ENCODE data around the gene SMIM36. TPM values are rescaled to one million over a fixed set of nuclear protein-coding genes. Genes with fewer than 3 reads are reported as not detected.

Gene SMIM36
- total RNA-seq, 1 experiment from 2014 or later: not detected

- H3K4me1 Mint-ChIP-seq: peaks cover 29% of the 10 kb centered on the region
- DNase-seq (ENCODE audit: low spot score) (no peak), ATAC-seq (no peak)
- H3K9me3 Mint-ChIP-seq: no peaks in the 10 kb centered on the region
- ChIA-PET CTCF (interaction anchor here (1.4 kb wide), 1 partner anchor 60 kb away, joined by 3 read pairs; no protein-coding TSS in a partner anchor), POLR2A (no interaction called here)
- no peaks in the 10 kb centered on the region for H3K27me3 Mint-ChIP-seq (ENCODE audit: low read depth)
- no peak overlapping the region for H3K27ac Mint-ChIP-seq
- TF ChIP-seq ZNF396 (CRISPR knock-in tag; IDR thresholded peaks at IDR 0.05; ENCODE audit: borderline replicate concordance) (no peak), GABPB1 (CRISPR knock-in tag; IDR thresholded peaks at IDR 0.05) (peak; percentile 31; the same call in 1 of the 2 replicates), NFYB (CRISPR knock-in tag; conservative IDR thresholded peaks at IDR 0.05; ENCODE audit: low read depth) (no peak), E2F1 (CRISPR knock-in tag; IDR thresholded peaks at IDR 0.05) (no peak)
- H3K36me3 Mint-ChIP-seq: peaks cover 25% of the 10 kb centered on the region
- H3K4me3 Mint-ChIP-seq: no peak overlapping the region
These were observed 93.6 kb downstream of the SMIM36 start for GRCh38 chr17:55417411-55418268.

GRCh38 chr17:55416470-55417052 is 94.7 kb downstream of the SMIM36 start:
- ChIA-PET CTCF (interaction anchor here (1.4 kb wide), 1 partner anchor 59 kb away, joined by 3 read pairs; no protein-coding TSS in a partner anchor), POLR2A (no interaction called here)
- H3K36me3 Mint-ChIP-seq: peaks cover 30% of the 10 kb centered on the region
- no peaks in the 10 kb centered on the region for H3K9me3 Mint-ChIP-seq
- H3K4me1 Mint-ChIP-seq: peaks cover 26% of the 10 kb centered on the region
- no peak overlapping the region for H3K27ac Mint-ChIP-seq
- no peak overlapping the region for H3K4me3 Mint-ChIP-seq
- no peaks in the 10 kb centered on the region for H3K27me3 Mint-ChIP-seq (ENCODE audit: low read depth)
- ATAC-seq: no peak
- no peak for DNase-seq (ENCODE audit: low spot score)
- no peak for TF ChIP-seq ZNF423 (CRISPR knock-in tag; IDR thresholded peaks at IDR 0.05)
- TF ChIP-seq SOX15 (CRISPR knock-in tag; IDR thresholded peaks at IDR 0.05): no peak
- no peak for TF ChIP-seq ZBTB43 (CRISPR knock-in tag; IDR thresholded peaks at IDR 0.05)
- no peak for TF ChIP-seq JAZF1 (CRISPR knock-in tag; IDR thresholded peaks at IDR 0.05)
- TF ChIP-seq USF1 (CRISPR knock-in tag; IDR thresholded peaks at IDR 0.05): no peak
- no peak for TF ChIP-seq FOXP4 (CRISPR knock-in tag; IDR thresholded peaks at IDR 0.05)
- no peak for TF ChIP-seq ZNF396 (CRISPR knock-in tag; IDR thresholded peaks at IDR 0.05; ENCODE audit: borderline replicate concordance)
- no peak for TF ChIP-seq ARID4B (CRISPR knock-in tag; IDR thresholded peaks at IDR 0.05; ENCODE audit: borderline replicate concordance)
- TF ChIP-seq ATF3 (CRISPR knock-in tag; conservative IDR thresholded peaks at IDR 0.05): no peak
- TF ChIP-seq FOXK1 (CRISPR knock-in tag; IDR thresholded peaks at IDR 0.05): no peak
- no peak for TF ChIP-seq TEAD4 (CRISPR knock-in tag; IDR thresholded peaks at IDR 0.05)
- no peak for TF ChIP-seq ZNF317 (CRISPR knock-in tag; IDR thresholded peaks at IDR 0.05; ENCODE audit: borderline replicate concordance, low read depth)
- no peak for TF ChIP-seq ELF4 (CRISPR knock-in tag; IDR thresholded peaks at IDR 0.05; ENCODE audit: low read depth)
- no peak for TF ChIP-seq IRF2 (CRISPR knock-in tag; IDR thresholded peaks at IDR 0.05; ENCODE audit: borderline replicate concordance, low read depth)
- TF ChIP-seq CREB1 (CRISPR knock-in tag; IDR thresholded peaks at IDR 0.05): no peak
- TF ChIP-seq HMGA2 (CRISPR knock-in tag; IDR thresholded peaks at IDR 0.05): no peak
- no peak for TF ChIP-seq NR2C2 (CRISPR knock-in tag; IDR thresholded peaks at IDR 0.05)
- TF ChIP-seq ETV6 (CRISPR knock-in tag; IDR thresholded peaks at IDR 0.05): no peak
- no peak for TF ChIP-seq GTF2I (CRISPR knock-in tag; conservative IDR thresholded peaks at IDR 0.05)
